OCI-LY7 (cell line): ENCODE data around the gene FLNC. TPM values are rescaled to one million over a fixed set of nuclear protein-coding genes. Genes with fewer than 3 reads are reported as not detected.

Experiments used
- BruUV-seq: library from RNA; stranded (reverse); fragments of 400-500 nt; replicated peaks from 2 replicates; lab custom pipeline; 2021; lab: Mats Ljungman, UMichigan
- CTCF ChIA-PET: fragments of 300-600 bp; sonication (Branson Sonifier 250); formaldehyde crosslinking; loops from one replicate; lab custom pipeline; 2022; ENCODE audit warnings: antibody characterized with exemption; ENCODE audit not compliant: unreplicated experiment; lab: Charles Lee
- POLR2A ChIA-PET: fragments of 300-600 bp; sonication (Branson Sonifier 250); formaldehyde crosslinking; loops from one replicate; lab custom pipeline; 2022; ENCODE audit warnings: antibody characterized with exemption; lab: Charles Lee
- DNase-seq: peaks from one replicate; pipeline ENCODE4 v3.0.0-alpha.2; 2015; ENCODE audit warnings: low spot score
- H2AFZ ChIP-seq: fragments of 200-600 bp; sonication (generic), shearing (Covaris generic); 2 replicates; pipeline ENCODE4 v1.6.1; 2014; ENCODE audit warnings: mild to moderate bottlenecking, antibody characterized with exemption, low read length, moderate library complexity
- H3K27ac ChIP-seq: fragments of 200-600 bp; sonication (generic); 2 replicates; pipeline ENCODE4 v1.5.1; 2014; ENCODE audit warnings: mixed run types, low read depth, mild to moderate bottlenecking, moderate library complexity, low read length, inconsistent platforms; ENCODE audit not compliant: poor library complexity, severe bottlenecking
- H3K36me3 ChIP-seq: fragments of 200-600 bp; sonication (generic); 2 replicates; pipeline ENCODE4 v1.6.1; 2014; ENCODE audit warnings: mild to moderate bottlenecking, antibody characterized with exemption, low read length, moderate library complexity, mixed read lengths; ENCODE audit not compliant: insufficient read depth
- H3K4me1 ChIP-seq: fragments of 200-600 bp; sonication (generic); 2 replicates; pipeline ENCODE4 v1.5.1; 2014; ENCODE audit warnings: mild to moderate bottlenecking, low read length; ENCODE audit not compliant: insufficient read depth, poor library complexity, severe bottlenecking
- H3K4me2 ChIP-seq: fragments of 200-600 bp; sonication (generic); 2 replicates; pipeline ENCODE4 v1.6.1; 2014; ENCODE audit warnings: mild to moderate bottlenecking, low read length
- H3K4me3 ChIP-seq: fragments of 200-600 bp; sonication (generic); 2 replicates; pipeline ENCODE4 v1.5.1; 2014; ENCODE audit warnings: mild to moderate bottlenecking, low read depth, low read length; ENCODE audit not compliant: poor library complexity, severe bottlenecking
- H3K79me2 ChIP-seq: fragments of 200-600 bp; sonication (generic); 2 replicates; pipeline ENCODE4 v1.6.1; 2016; ENCODE audit warnings: low read depth, mild to moderate bottlenecking, low read length, moderate library complexity, mixed read lengths; ENCODE audit not compliant: insufficient read depth
- H3K9me2 ChIP-seq: fragments of 200-600 bp; sonication (generic); 2 replicates; pipeline ENCODE4 v1.6.1; 2016; ENCODE audit warnings: mild to moderate bottlenecking, low read length, mixed read lengths; ENCODE audit not compliant: insufficient read depth
- H3K9me3 ChIP-seq: fragments of 200-600 bp; sonication (generic); 2 replicates; pipeline ENCODE4 v1.6.1; 2014; ENCODE audit warnings: mild to moderate bottlenecking, mixed run types, low read length, mixed read lengths
- H4K20me1 ChIP-seq: fragments of 200-600 bp; sonication (generic); 2 replicates; pipeline ENCODE4 v1.6.1; 2014; ENCODE audit warnings: mild to moderate bottlenecking, antibody characterized with exemption, low read length, moderate library complexity, mixed read lengths; ENCODE audit not compliant: insufficient read depth
- CTCF ChIP-seq: fragments of 200-600 bp; sonication (generic); conservative IDR thresholded peaks from 2 replicates; pipeline ENCODE4 v1.5.1; 2014; ENCODE audit warnings: mild to moderate bottlenecking, antibody characterized with exemption, low read length, moderate library complexity, mixed read lengths
- EZH2phosphoT487 ChIP-seq: fragments of 200-600 bp; sonication (generic); IDR thresholded peaks from 2 replicates; pipeline ENCODE4 v1.6.1; 2018; ENCODE audit warnings: low read depth, borderline replicate concordance, mild to moderate bottlenecking, mixed run types, antibody characterized with exemption, low read length, moderate library complexity, mixed read lengths
- intact Hi-C: fragments of 100-400 bp; cut with micrococcal nuclease; formaldehyde crosslinking; loops from one replicate; pipeline ENCODE4 v1.10.0; 2022; ENCODE audit not compliant: unreplicated experiment
- total RNA-seq, 2 experiments: library from RNA; depleted of rRNA in 1 of 2; stranded (reverse); fragments of >200 nt in 1 of 2; shearing (Covaris generic) in 1 of 2; gene quantifications; 2 replicates each; pipeline ENCODE4 v1.2.3, GENCODE V29; 2014 to 2022

Gene FLNC
- total RNA-seq, 2 experiments from 2014 or later = 0.03 to 0.06 TPM

DNA sequence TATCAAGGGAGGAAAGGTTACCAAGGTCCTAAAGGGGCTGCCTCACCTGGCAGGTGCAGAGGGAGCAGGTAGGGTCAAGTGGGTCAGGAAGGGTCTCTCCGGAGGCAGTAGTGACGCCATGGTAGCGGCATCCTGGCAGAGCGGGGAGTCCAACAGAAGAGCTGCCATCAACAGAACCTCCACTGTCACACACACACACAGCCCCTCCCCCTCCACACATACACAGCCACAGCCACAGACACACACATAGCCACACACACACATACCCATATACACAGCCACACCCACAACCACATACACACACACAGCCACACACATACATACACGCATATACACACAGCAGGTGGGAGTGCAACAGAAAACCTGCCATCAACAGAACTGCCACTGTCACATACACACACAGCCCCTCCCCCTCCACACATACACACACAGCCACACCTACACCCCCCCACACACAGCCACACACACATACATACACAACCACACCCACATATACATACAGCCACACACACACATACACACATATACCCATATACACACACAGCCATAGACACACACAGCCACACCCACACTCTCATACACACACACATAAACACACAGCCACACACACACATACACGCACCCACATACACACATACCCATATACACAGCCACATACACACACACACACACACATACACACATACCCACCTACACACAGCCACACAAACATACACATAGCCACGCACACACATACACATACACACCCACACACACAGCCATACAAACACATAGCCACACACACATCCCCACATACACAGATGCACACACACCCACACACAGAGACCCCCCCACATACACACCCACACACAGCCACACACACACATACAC is 57.2 kb downstream of the FLNC start:
- Histone ChIP-seq H3K9me2 (no peaks in the 10 kb centered on the region), H3K4me3 (no peak overlapping the region), H2AFZ (no peak overlapping the region), H4K20me1 (no peaks in the 10 kb centered on the region), H3K9me3 (no peaks in the 10 kb centered on the region), H3K4me2 (no peak overlapping the region), H3K27ac (no peak overlapping the region), H3K36me3 (no peaks in the 10 kb centered on the region), H3K4me1 (peaks cover 8% of the 10 kb centered on the region), H3K79me2 (no peaks in the 10 kb centered on the region)
- no TSS peak for BruUV-seq
- no peak for TF ChIP-seq CTCF
- TF ChIP-seq EZH2phosphoT487 = no peak
- intact Hi-C loops = no loop called here
- DNase-seq = no peak
- ChIA-PET CTCF (no interaction called here), POLR2A (no interaction called here)

GRCh38 chr7:128888039-128888755 is 58.0 kb downstream of the FLNC start:
- H3K4me3 ChIP-seq = no peak overlapping the region
- H3K36me3 ChIP-seq = no peaks in the 10 kb centered on the region
- BruUV-seq = no TSS peak
- CTCF ChIA-PET = no interaction called here
- intact Hi-C loops = no loop called here
- H4K20me1 ChIP-seq = no peaks in the 10 kb centered on the region
- POLR2A ChIA-PET = no interaction called here
- H3K9me3 ChIP-seq = no peaks in the 10 kb centered on the region
- no peaks in the 10 kb centered on the region for H3K9me2 ChIP-seq
- H3K4me1 ChIP-seq = peaks cover 8% of the 10 kb centered on the region
- no peak overlapping the region for H3K27ac ChIP-seq
- no peaks in the 10 kb centered on the region for H3K79me2 ChIP-seq
- H2AFZ ChIP-seq = no peak overlapping the region
- no peak for DNase-seq
- TF ChIP-seq CTCF (no peak), EZH2phosphoT487 (no peak)
- H3K4me2 ChIP-seq = no peak overlapping the region

- Histone ChIP-seq H3K4me3 (no peak overlapping the region), H3K4me2 (no peak overlapping the region), H3K9me2 (no peaks in the 10 kb centered on the region), H3K36me3 (no peaks in the 10 kb centered on the region), H3K4me1 (peaks cover 7% of the 10 kb centered on the region), H2AFZ (no peak overlapping the region), H3K9me3 (no peaks in the 10 kb centered on the region), H4K20me1 (no peaks in the 10 kb centered on the region), H3K79me2 (no peaks in the 10 kb centered on the region), H3K27ac (no peak overlapping the region)
- CTCF ChIA-PET = no interaction called here
- TF ChIP-seq EZH2phosphoT487 = no peak
- no peak for TF ChIP-seq CTCF
- no TSS peak for BruUV-seq
- DNase-seq = no peak
- POLR2A ChIA-PET = no interaction called here
- intact Hi-C loops = no loop called here
These were observed 58.5 kb downstream of the FLNC start for GRCh38 chr7:128888756-128889095.
